ENCODE data around the gene PPA2. TPM values are rescaled to one million over a fixed set of nuclear protein-coding genes. Genes with fewer than 3 reads are reported as not detected.
"Not testable (repeated sequence)": the region's sequence is repeated elsewhere in the genome, so short reads cannot be mapped to it uniquely, and the experiment has no call there.

Gene PPA2
- total and polyA plus RNA-seq, 12 donors, result 61.7 to 342 (median 112) TPM

GRCh38 chr4:105415281-105415744 is 58.5 kb downstream of the PPA2 start:
- no peak overlapping the region for H3K4me3 ChIP-seq
- no peak for DNase-seq
- 96 to 98% (median 97%) methylated on average over 7 to 12 of the region's 12 CpGs for WGBS, 4 donors
- H3K9me3 ChIP-seq (replicated peaks in 1 of 3), result no peaks in the 10 kb centered on the region
- intact Hi-C loops (cut with DNase I), result no loop called here
- no peaks in the 10 kb centered on the region for H3K4me1 ChIP-seq (replicated peaks in 1 of 2)
- peaks cover 0 to 7% of the 10 kb centered on the region in 2 donors for H3K36me3 ChIP-seq (replicated peaks in 1 of 2)
- H3K27me3 ChIP-seq, result no peaks in the 10 kb centered on the region
- no peak for TF ChIP-seq CTCF (IDR thresholded peaks at IDR 0.05)
- H3K27ac ChIP-seq, result no peak overlapping the region

- H3K9me3 ChIP-seq (replicated peaks in 1 of 3), result no peaks in the 10 kb centered on the region
- no peak overlapping the region for H3K4me3 ChIP-seq
- no peak for DNase-seq
- TF ChIP-seq POLR2A (IDR thresholded peaks at IDR 0.05), result no peak
- no peaks in the 10 kb centered on the region for H3K4me1 ChIP-seq (replicated peaks in 1 of 2)
- no peaks in the 10 kb centered on the region for H3K27me3 ChIP-seq
- peaks cover 0 to 7% of the 10 kb centered on the region in 2 donors for H3K36me3 ChIP-seq (replicated peaks in 1 of 2)
- no peak overlapping the region for H3K27ac ChIP-seq
- WGBS, 4 donors, result 89 to 95% (median 93%) methylated on average over 10 to 15 of the region's 15 CpGs
- intact Hi-C loops (cut with DNase I), result no loop called here
Observed at GRCh38 chr4:105414316-105414715, 59.5 kb downstream of the PPA2 start.

GRCh38 chr4:105409135-105409534 is 64.7 kb downstream of the PPA2 start:
- H3K27ac ChIP-seq; intact Hi-C loops (cut with DNase I); H3K4me3 ChIP-seq; H3K4me1 ChIP-seq (replicated peaks in 1 of 2); H3K36me3 ChIP-seq (replicated peaks in 1 of 2); DNase-seq; H3K9me3 ChIP-seq (replicated peaks in 1 of 3); H3K27me3 ChIP-seq: not testable (repeated sequence)
- 97 to 100% (median 100%) methylated on average over 3 to 8 of the region's 8 CpGs for WGBS, 4 donors

GRCh38 chr4:105400901-105401677 is 72.8 kb downstream of the PPA2 start:
- Histone ChIP-seq H3K27ac (no peak overlapping the region), H3K9me3 (replicated peaks in 1 of 3) (no peaks in the 10 kb centered on the region), H3K4me3 (no peak overlapping the region), H3K4me1 (replicated peaks in 1 of 2) (no peaks in the 10 kb centered on the region), H3K36me3 (replicated peaks in 1 of 2) (no peaks in the 10 kb centered on the region), H3K27me3 (no peaks in the 10 kb centered on the region)
- no peak for DNase-seq
- TF ChIP-seq POLR2A (IDR thresholded peaks at IDR 0.05), result no peak
- no peak for TF ChIP-seq CTCF (IDR thresholded peaks at IDR 0.05)
- WGBS, 4 donors, result 85 to 91% (median 90%) methylated on average over 1 of the region's 1 CpG
- intact Hi-C loops (cut with DNase I), result no loop called here

GRCh38 chr4:105399532-105400161 is 74.2 kb downstream of the PPA2 start:
- intact Hi-C loops (cut with DNase I), result no loop called here
- TF ChIP-seq POLR2A (IDR thresholded peaks at IDR 0.05) (no peak), CTCF (IDR thresholded peaks at IDR 0.05) (no peak)
- no peaks in the 10 kb centered on the region for H3K27me3 ChIP-seq
- no peaks in the 10 kb centered on the region for H3K4me1 ChIP-seq (replicated peaks in 1 of 2)
- H3K27ac ChIP-seq, result no peak overlapping the region
- H3K4me3 ChIP-seq, result no peak overlapping the region
- H3K9me3 ChIP-seq (replicated peaks in 1 of 3), result no peaks in the 10 kb centered on the region
- WGBS, 4 donors, result 94 to 98% (median 95%) methylated on average over 2 of the region's 2 CpGs
- no peaks in the 10 kb centered on the region for H3K36me3 ChIP-seq (replicated peaks in 1 of 2)
- no peak for DNase-seq

All from adrenal gland (tissue), 12 donors.